Colon (tissue), 2 donors: ENCODE measurements around the gene TMC8.

ENCODE experiments used
- FAIRE-seq: peaks from 2 replicates; lab custom pipeline; 2012; peaks lifted over from hg19 to GRCh38; lab: Jason Lieb, UNC
- donor health status: control.
- donor health status: control.

The TMC8 gene

DNA sequence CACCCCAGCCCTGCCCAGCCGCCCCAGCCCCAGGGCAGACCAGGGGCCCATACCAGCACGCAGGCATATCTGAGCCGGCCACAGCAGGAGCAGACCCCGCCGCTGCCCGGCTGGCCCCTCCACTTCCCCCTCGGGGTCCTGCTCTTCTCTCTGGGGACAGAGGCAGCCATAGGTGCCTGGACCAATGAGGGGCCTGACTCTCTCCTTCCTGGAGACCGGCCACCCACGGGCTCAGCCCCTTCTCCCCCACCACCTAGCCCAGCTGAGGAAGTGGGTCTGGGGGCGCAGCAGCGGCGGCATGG is 5.8 kb upstream of the TMC8 start:
- FAIRE-seq: no peak

DNA sequence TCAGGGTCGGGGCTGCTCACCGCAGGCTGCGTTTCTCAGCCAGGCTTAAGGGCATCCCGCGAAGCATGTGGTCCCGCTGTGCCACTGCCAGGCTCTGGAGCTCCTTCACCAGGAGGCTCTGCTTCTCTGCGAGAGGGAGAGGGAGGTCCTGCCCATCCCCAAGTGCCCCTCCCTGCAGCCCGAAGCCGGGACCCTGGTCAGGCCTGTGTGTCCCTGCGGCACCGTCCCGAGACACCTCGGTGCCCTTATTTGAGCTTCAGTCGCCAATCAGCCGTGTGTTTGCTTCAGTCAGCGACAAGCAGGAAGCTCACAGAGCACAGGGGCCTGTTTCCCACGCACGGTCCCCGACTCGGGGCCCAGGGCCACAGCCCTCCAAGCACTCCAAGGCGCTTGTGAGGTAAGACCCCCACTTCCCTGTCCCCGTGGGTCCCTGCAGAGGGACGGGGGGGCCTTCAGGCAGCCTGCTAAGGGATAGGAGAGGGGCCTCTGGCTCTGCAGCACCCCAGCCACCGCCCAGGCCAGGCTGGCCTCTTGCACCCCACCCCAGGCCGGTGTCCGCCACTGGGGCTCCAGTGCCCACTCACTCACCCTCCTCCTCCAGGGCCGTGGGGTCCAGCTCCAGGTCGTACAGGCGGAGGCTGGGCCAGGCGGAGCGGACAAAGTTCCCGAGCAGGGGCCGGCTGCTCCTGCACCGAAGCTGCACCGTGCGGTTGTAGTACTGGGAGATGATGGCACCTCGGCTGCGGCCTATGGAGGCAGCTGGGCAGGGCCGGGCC is 5.2 kb upstream of the TMC8 start:
- no peak for FAIRE-seq

DNA sequence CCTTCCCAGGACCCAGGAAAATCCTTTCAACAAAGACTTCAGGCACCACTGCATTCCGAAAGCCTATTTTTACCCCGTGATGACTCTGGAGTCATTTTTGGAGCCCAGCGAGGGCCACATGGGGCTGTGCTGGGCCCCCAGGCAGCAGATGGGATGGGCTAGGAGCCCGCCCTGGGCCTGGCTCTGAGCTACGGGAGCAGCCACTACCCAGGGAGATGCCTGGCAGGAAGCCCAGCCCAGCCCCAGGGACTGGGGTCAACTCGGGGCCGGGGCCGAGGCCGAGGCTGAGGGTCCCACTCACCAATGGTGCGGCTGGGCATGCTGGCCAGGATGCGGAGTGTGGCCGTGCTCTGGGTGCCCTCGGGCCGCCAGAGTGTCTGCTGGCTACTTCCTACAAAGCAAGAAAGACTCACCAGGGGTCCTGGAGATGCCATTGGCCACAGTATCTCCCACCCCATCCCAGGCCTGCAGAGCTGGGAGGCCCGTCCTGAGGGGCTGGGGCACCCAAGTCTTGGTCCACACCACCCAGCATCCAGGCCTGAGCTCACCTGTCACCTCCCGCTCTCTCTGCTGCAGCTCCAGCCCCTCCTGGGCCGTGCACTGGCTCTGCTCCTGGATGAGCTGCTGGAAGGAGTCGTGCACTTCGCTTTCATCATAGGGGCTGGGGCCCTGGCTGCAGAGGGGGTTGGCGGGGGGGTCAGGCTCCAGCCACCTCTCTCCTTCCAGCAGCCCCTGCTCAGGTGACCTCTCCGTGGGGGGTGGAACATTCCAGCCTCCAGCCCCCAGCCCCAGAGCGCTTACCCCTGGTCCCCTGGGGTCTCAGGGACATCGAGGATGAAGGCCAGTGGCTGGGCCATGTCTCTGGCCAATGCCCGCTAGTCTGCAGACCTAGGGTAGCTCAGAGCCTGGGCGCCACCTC is 4.3 kb upstream of the TMC8 start:
- FAIRE-seq: no peak

DNA sequence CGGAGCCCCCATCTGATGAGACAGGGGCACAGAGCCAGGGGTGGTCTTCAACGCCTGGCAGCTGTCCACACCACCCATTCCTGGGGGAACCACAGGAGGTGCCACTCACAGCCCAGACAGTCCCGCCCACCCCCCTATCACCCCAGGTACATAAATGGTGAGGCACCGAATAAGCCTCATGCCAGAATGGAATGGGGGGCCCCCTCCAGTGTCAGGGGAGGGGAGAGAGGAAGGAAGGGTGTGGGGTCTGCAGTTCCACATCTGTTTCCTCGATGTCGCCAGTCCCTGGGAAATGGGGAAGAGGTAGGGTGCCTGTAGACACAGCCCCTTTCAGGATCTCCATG is 3.7 kb upstream of the TMC8 start:
- no peak for FAIRE-seq

DNA sequence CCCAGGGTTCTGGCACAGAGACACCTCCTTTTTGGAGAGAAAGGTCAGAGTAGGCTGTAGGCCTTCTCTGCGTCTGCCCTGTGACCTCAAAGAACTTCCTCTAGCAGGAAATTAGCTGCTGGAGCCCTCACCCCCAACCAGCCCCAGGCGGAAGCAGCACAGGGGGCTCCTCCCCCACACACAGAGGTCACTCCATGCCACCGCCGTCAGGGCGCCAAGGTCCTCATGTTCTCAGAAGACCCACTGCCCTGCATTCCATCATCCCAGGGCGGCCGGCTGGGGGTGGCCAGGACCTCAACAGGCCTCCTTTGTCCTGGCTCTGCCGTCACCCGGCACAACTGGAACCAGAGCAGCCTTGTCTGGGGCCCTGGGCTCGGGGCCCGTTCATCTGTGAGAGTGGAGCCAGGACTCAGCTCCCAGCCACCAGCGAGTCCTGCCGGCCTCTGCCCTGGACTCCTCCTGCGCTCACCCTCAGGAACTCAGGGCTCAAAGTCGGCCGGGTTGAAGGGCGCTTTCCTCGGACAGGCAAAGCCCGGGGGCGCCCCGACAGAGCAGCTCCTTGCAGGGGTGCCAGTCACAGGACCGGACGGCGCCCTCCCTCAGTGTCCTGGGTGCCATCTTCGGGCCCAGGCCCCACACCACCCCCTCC is 3.2 kb upstream of the TMC8 start:
- no peak for FAIRE-seq

DNA sequence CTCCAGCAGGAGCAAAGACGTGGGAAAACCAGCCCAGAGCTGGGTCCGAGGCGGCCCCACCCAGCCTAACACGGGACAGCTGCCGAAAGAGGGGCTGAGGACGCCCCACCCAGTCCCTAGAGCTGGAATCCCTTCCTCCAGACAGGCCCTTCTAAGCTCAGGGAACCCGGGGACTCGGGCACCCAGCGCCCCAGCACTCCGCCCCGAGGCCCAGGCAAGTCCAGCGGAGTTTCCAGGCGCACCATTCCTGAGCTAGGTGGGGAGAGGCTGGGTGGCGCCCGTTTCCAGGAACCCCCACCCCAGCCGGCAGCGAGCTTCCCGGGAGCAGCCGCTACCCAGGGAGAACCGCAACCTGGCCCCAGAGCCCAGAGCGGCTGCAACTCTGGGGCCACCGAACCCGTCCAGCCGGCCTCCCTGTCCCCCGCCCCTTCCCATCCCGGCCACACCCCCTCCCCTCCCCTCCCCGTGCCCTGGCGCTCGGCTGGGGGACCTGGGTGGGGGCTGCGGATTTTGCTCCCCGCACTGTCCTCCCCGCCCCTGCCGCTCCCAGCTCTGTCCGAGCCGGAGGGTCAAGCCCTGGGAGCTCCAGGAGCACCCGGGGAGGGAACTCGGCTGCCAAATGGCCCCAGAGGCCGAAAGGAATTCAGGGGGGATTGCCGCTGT is 2.6 kb upstream of the TMC8 start:
- no peak for FAIRE-seq

DNA sequence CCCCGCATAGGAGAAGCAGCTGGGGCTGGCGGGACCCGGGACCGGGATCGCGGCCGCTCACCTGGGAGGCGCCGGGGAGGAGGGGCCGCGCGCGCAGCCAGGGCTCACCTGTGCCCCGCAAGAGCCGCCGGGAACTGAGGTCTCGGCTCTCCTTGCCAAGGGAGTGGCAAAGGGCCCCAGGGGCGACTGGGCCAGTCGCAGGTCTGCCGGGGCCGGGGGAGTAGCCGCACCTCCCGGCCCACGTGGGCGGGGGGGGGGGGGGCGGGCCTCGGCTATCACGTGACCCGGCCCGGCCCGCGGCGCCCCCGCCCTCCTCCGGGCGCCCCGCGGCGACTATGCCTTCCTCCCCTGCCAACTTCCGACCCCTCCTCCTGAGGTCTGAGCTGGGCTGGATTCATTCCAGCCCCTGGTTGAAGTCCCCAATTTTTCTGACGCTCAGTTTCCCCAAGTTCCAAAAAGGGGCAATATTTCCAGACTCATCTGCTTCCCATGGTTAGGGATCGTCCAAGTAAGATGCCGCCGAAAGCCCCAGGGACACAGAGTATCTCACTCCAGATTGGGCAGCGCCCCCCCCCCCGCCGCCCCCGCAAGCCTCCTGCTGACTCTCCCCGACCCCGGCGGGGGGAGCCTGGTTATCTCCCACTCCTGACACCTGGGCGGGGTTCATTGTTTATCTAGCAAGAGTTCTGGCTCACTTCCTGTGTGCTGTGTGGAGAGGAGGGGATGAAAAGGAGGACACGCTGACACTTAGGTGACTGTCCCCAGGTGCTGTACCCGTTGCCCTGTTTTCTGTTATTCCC is 1.8 kb upstream of the TMC8 start, which contains the start of gene TMC6:
TSS of gene TMC6 (minus strand) at position 205 of the 800 bp plus-strand sequence. CDS start 1,923 bp downstream, outside the sequence.
- FAIRE-seq: no peak

DNA sequence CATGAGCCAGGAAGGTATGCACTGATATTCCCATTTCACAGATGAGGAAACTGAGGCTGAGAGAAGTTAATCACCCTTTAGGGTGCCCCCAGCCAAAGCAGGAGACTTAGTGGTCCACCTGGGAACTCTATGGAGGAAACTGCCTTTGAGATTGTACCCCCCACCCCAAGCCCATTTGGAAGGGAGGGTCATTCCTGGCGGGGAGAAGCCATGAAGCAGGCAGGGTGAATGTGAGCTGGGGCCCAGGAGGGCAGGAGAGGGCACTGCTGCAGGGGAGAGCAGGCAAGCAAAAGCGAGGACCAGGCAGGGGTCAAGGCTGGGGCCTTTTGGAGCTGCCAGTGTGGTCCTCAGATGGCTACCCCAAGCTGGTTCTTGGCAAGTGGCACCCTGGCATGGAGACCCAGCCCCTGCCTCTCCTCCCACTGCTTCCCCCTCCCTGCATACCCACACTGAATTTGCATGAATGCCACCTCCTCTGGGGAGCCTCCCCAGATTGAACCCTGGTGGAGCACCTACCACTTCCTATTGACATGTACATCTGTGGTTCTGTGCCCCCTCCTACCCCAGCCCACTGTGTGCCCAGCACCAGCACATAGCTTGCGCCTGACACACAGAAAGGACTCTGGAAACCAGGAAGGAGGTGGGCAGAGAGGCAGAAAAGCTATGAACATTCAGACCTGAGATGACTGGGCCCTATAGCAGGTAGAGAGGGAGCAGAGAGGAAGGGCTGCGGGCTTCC is 1.1 kb upstream of the TMC8 start:
- FAIRE-seq: no peak

DNA sequence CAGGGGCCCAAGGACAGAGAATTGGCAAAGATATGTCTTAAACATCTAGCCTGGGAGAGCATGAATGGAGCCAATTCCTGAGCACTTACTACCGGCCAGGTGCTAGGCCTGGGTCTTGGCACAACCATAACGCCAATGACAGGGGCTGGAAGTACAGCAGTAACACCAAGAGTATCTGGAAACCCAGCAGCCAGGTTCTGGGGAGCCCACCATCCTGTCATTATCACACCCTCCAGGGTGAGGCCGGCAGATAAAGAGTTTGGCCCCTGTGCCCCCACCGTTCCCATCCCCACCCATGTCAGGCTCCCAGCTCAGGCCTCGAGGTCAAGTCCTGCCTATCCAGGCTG is 508 bp upstream of the TMC8 start:
- no peak for FAIRE-seq

DNA sequence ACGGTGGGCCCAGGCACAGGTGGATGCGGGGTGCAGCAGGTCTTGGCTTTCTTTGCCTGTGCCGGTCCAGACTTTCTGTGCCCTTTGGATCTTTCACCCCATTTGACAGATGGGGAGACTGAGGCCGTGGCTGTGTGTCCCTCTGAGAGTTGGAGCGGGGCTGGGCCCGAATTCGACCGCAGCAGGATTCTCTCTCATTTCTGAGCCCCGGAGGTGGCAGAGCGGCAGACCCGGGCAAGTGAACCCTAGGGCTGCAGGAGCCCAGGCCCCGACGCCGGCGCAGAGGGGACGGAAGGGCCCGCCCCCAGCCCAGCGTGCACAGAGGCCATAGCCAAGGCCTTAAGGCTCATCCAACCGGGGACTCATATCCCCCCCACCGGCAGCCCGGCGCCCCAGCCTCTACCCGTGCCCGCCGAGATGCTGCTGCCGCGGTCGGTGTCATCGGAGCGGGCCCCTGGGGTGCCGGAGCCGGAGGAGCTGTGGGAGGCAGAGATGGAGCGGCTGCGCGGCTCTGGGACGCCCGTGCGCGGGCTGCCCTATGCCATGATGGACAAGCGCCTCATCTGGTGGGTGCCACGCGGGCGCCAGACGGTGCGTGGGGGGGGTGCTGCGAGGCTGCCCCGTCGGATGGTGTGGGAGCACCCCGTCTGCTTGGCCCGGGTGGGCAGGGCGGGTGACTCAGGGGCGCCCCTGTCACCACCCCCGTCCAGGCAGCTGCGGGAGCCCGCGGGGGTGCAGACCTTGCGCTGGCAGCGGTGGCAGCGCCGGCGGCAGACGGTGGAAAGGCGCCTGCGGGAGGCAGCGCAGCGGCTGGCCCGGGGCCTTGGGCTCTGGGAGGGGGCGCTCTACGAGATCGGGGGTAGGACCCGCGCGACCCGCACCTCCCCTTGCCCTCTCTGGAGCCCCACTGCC is 857 bp downstream of the TMC8 start:
- FAIRE-seq: no peak

DNA sequence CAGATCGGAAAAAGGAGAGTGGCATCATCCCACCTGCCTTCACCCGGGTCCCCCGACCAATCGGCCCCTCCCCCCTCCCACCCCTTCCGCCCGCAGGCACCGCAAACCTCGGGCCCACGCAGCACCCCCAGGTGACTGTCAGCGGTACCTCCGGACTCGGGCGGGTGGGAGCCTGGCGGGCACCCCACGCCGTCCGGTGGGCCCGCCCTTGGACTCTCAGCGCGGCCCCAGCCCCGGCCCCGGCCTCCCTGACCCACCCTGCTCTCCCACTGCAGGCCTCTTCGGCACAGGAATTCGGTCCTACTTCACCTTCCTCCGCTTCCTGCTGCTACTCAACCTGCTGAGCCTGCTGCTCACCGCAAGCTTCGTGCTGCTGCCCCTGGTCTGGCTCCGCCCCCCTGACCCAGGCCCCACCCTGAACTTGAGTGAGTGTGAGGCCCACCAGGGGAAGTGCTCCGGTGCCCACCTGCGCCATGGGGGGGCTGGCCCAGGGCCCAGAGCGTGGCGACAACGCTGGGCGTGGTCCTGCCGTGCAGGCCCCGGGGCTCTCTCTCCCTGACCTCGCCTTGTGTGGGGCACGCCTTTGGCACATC is 1.6 kb downstream of the TMC8 start:
- no peak for FAIRE-seq

DNA sequence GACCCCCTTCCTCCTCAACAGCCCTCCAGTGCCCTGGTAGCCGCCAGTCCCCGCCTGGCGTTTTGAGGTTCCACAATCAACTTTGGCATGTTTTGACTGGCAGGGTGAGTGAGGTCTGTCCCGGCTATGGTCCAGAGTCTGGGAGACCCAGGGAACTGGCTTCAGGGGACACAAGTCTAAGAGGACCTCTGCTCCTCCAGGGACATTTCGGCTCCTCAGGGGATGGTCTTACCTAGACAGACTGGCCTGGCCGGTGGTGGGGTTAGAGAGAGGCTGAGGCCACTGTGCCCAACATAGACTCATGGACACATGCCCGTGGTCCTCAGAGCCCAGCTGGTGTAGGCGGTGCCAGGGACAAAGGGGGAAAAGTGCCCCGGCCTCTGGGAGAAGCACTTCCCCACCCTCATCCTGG is 2.2 kb downstream of the TMC8 start:
- FAIRE-seq: no peak

DNA sequence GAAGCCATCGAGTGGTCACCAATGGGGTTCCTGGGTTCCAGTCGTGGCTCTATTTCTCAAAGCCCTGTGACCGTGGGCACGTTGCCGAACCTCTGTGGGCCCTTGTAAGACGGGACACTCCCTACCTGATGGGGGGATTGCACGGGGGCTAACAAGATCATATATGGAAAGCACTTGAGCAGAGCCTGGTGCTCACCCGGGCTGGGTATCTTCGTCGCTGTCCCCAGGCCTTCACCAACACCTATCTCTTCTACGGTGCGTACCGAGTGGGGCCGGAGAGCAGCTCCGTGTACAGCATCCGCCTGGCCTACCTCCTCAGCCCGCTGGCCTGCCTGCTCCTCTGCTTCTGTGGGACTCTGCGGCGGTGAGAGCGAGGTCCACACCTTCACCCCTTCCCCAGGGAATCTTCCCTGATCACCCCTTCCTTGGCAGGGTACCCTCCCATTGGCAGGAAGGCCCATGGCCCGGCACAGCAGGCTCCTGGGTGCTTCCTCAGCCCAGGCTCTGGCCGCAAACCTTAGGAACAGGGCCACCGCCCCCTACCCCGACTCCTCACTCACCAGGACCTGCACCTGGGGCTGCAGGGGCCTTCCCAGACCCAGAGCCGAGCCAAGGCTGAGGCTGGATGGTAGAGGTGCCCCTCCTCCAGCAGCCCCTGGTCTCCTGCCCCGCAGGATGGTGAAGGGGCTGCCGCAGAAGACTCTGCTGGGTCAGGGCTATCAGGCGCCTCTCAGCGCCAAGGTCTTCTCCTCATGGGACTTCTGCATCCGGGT is 2.8 kb downstream of the TMC8 start:
- FAIRE-seq: no peak

DNA sequence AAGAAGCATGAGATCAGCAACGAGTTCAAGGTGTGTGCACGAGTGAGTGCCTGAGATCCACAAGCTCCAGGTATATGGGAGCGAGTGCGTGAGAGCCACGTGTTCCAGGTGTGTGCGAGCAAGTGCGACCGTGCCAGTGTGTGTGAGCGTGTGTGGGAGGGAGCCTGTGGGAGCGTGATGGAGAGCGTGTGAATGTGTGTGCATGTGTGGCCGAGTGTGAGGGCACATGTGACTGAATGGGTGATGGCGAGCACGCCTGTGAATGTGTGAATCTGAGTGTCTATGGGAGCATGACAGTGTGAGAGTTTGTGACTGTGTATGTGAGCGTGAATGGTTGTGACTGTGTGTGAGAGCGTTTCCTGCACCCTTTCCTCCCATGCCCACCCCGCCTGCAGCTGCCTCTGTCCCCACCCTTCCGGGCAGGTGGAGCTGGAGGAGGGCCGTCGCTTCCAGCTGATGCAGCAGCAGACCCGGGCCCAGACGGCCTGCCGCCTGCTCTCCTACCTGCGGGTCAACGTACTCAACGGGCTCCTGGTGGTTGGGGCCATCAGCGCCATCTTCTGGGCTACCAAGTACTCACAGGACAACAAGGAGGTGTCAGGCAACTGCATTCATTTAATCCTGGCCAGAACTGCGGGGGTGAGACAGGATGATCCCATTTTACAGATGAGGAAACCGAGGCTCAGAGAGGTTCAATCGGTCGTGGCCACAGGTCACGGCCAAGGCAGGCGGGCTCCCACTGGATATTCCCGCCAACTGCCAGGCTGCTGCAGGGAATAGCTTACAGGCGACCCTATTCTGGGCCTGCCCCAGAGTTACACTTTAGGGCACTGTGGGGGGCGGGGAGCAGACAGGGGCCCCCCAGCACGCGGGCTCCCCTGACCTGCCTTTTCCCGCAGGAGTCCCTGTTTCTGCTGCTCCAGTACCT is 3.7 kb downstream of the TMC8 start:
- FAIRE-seq: no peak

DNA sequence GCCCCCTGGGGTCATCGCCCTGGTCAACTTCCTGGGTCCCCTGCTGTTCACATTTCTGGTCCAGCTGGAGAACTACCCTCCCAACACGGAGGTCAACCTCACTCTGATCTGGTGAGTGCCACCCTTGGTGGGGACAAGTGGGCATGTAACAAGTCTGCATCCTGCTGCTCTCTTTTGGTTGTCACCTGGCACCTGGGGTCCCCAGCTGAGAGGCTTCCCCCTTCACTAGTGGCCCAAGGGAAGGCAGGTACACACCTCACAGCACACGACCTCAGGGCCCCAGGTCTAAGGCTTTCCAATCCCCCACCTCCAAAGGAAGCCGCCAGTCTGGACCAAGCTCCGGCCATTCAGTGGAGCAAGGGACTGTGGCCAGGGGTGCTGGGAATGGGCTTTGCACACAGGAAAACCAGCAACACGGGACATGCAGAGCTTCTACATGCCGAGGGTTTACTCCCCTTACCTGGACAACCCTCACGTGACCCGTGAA is 4.4 kb downstream of the TMC8 start:
- FAIRE-seq: no peak

DNA sequence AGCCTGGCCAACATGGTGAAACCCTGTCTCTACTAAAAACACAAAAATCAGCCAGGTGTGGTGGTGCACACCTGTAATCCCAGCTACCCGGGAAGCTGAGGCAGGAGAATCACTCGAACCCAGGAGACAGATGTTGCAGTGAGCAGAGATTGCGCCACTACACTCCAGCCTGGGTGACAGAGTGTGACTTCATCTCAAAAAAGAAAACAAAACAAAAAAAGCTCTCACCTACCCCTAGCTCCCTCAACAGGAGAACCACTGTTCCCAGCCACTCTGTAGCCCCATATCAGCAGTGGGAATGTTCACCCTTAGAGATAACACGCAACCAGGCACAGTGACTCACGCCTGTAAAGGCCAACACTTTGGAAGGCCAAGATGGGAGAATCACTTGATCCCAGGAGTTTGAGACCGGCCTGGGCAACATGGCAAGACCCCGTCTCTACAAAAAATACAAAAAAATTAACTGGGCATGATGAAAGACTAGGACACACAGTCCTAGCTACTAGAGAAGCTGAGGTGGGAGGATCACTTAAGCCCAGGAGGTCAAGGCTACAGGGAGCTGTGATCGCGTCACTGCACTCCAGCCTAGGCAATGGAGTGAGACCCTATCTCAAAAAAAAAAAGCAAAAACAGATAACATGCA is 5.4 kb downstream of the TMC8 start:
- no peak for FAIRE-seq
